Retinal pigment epithelial cell (primary cell): ENCODE measurements around the gene MPST.

Experiments used
- DNase-seq: peaks from one replicate; pipeline ENCODE4 v3.0.0-alpha.2; 2010; ENCODE audit warnings: low read depth
- H3K4me3 ChIP-seq: 2 replicates; pipeline ENCODE4 v1.5.1; 2011; ENCODE audit warnings: mild to moderate bottlenecking, low read length, control low read depth, moderate library complexity
- CTCF ChIP-seq: conservative IDR thresholded peaks from 2 replicates; pipeline ENCODE4 v1.5.1; 2011; ENCODE audit warnings: low read depth, low read length, control low read depth, inconsistent platforms

MPST gene

GRCh38 chr22:37039466-37039865 lies 19.9 kb downstream of the MPST start:
- H3K4me3 ChIP-seq, result no peak overlapping the region
- TF ChIP-seq CTCF, result no peak
- no peak for DNase-seq

- no peak for TF ChIP-seq CTCF
- H3K4me3 ChIP-seq, result no peak overlapping the region
- DNase-seq, result no peak
These were observed 23.8 kb downstream of the MPST start for GRCh38 chr22:37043209-37043827.

GRCh38 chr22:37043828-37044538 lies 24.4 kb downstream of the MPST start:
- no peak for DNase-seq
- no peak overlapping the region for H3K4me3 ChIP-seq
- peak; percentile 72 for TF ChIP-seq CTCF

GRCh38 chr22:37044634-37045625 lies 25.4 kb downstream of the MPST start:
- TF ChIP-seq CTCF, result no peak
- H3K4me3 ChIP-seq, result no peak overlapping the region
- no peak for DNase-seq

GRCh38 chr22:37045958-37046357 lies 26.4 kb downstream of the MPST start:
- peak; percentile 80 for TF ChIP-seq CTCF
- DNase-seq, result no peak
- no peak overlapping the region for H3K4me3 ChIP-seq

- TF ChIP-seq CTCF, result no peak
- DNase-seq, result no peak
- H3K4me3 ChIP-seq, result no peak overlapping the region
These were observed 27.0 kb downstream of the MPST start for GRCh38 chr22:37046589-37046988.
